GM23248 (cell line): ENCODE data around the gene OPRL1. TPM values are rescaled to one million over a fixed set of nuclear protein-coding genes. Genes with fewer than 3 reads are reported as not detected.
"Not testable (repeated sequence)": the region's sequence is repeated elsewhere in the genome, so short reads cannot be mapped to it uniquely, and the experiment has no call there.

ENCODE experiments used
- DNase-seq: peaks from one replicate; pipeline ENCODE4 v3.0.0-alpha.2; 2015
- H2AFZ ChIP-seq: fragments of 200-600 bp; sonication (generic); 2 replicates; pipeline ENCODE4 v1.6.1; 2016; ENCODE audit warnings: antibody characterized with exemption
- H3F3A ChIP-seq: fragments of 200-600 bp; sonication (generic); 2 replicates; pipeline ENCODE4 v1.6.1; 2016; ENCODE audit warnings: mild to moderate bottlenecking, antibody characterized with exemption, mixed run types; ENCODE audit not compliant: insufficient read depth
- H3K27ac ChIP-seq: fragments of 200-600 bp; sonication (generic); 2 replicates; pipeline ENCODE4 v1.5.1; 2016; ENCODE audit warnings: mild to moderate bottlenecking
- H3K27me3 ChIP-seq: fragments of 200-600 bp; sonication (generic); replicated peaks from 2 replicates; pipeline ENCODE4 v1.6.1; 2016; ENCODE audit warnings: mild to moderate bottlenecking; ENCODE audit not compliant: insufficient read depth
- H3K36me3 ChIP-seq: fragments of 200-600 bp; sonication (generic); 2 replicates; pipeline ENCODE4 v1.6.1; 2016; ENCODE audit warnings: low read depth, mild to moderate bottlenecking
- H3K4me1 ChIP-seq: fragments of 200-600 bp; sonication (generic); 2 replicates; pipeline ENCODE4 v1.6.1; 2016; ENCODE audit warnings: mild to moderate bottlenecking; ENCODE audit not compliant: insufficient read depth
- H3K4me2 ChIP-seq: fragments of 200-600 bp; sonication (generic); one replicate; pipeline ENCODE4 v1.6.1; 2016; ENCODE audit warnings: mild to moderate bottlenecking; ENCODE audit not compliant: unreplicated experiment
- H3K4me3 ChIP-seq: fragments of 200-600 bp; sonication (generic); 2 replicates; pipeline ENCODE4 v1.5.1; 2016; ENCODE audit warnings: mild to moderate bottlenecking
- H3K79me2 ChIP-seq: fragments of 200-600 bp; sonication (generic); 2 replicates; pipeline ENCODE4 v1.6.1; 2016; ENCODE audit warnings: mild to moderate bottlenecking; ENCODE audit not compliant: insufficient read depth
- H3K9ac ChIP-seq: fragments of 200-600 bp; sonication (generic); 2 replicates; pipeline ENCODE4 v1.6.1; 2016; ENCODE audit warnings: mild to moderate bottlenecking
- H3K9me2 ChIP-seq: fragments of 200-600 bp; sonication (generic); 2 replicates; pipeline ENCODE4 v1.6.1; 2016; ENCODE audit warnings: mixed run types, mild to moderate bottlenecking, moderate library complexity; ENCODE audit not compliant: insufficient read depth
- H3K9me3 ChIP-seq: fragments of 200-600 bp; sonication (generic); one replicate; pipeline ENCODE4 v1.6.1; 2017; ENCODE audit warnings: low read depth
- H4K20me1 ChIP-seq: fragments of 200-600 bp; sonication (generic); 2 replicates; pipeline ENCODE4 v1.6.0; 2016; ENCODE audit not compliant: insufficient read depth
- EZH2 ChIP-seq: fragments of 200-600 bp; sonication (generic); IDR thresholded peaks from 2 replicates; pipeline ENCODE4 v1.6.1; 2018; ENCODE audit warnings: antibody characterized with exemption, mild to moderate bottlenecking; ENCODE audit not compliant: insufficient read depth, poor library complexity, severe bottlenecking
- EZH2phosphoT487 ChIP-seq: fragments of 200-600 bp; sonication (generic); IDR thresholded peaks from 2 replicates; pipeline ENCODE4 v1.6.1; 2018; ENCODE audit warnings: antibody characterized with exemption, moderate library complexity, mild to moderate bottlenecking, low read depth; ENCODE audit not compliant: insufficient read depth
- WGBS, 2 experiments: methylation state at CpG; one replicate each; pipeline ENCODE4 v1.1.6; 2015 to 2017; ENCODE audit warnings: low lambda C conversion rate in 2 of 2, low coverage in 1 of 2; ENCODE audit errors: missing lambda C conversion rate in 2 of 2; 5-methylcytosine and 5-hydroxymethylcytosine counted together
- in situ Hi-C: fragments of 300-500 bp; cut with MboI; formaldehyde crosslinking; loops from 2 replicates; pipeline ENCODE4 v1.15.0; 2020
- polyA plus RNA-seq: library from polyadenylated mRNA; unstranded; fragments of >200 nt; fragmentation: Nextera tagmentation; extraction: Ambion mirVana; gene quantifications from 2 replicates; pipeline ENCODE4 v1.2.1, GENCODE V29; 2016
- total RNA-seq: library from RNA; depleted of rRNA; stranded (reverse); fragments of >200 nt; shearing (Covaris generic); gene quantifications from 2 replicates; pipeline ENCODE4 v1.2.3, GENCODE V29; 2014

OPRL1 gene
- total and polyA plus RNA-seq, 2 experiments from 2014 or later, result 0.35 to 0.86 TPM

DNA sequence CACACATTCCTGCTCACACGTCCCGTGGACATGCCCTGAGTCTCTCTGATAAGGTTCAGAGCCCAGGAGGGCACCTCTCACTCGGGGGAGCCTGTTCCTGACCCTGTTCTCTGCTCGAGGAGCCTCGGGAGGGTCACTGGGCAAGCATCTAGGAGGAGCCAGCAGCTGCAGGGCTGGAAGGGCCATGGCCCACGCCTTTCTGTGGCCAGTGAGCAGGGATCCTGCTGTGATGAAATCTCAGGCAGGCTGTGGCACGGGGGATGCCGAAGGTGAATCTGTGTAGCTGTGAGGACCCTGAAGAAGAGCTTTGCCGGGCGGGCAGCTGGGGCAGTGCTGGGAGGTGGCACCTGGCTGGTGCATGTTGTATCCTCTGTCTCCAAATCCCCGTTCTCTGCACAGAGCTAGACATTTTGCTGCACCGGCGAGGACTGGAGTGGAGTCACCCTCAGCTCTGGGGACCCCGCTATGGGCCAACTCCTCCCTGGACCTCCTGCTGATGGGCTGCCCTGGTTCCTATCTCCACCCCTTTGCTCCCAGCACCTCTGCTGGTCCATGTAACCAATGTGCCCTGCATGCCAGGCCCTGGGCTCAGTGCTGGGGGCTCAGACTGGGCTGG lies 34.6 kb downstream of the OPRL1 start:
- in situ Hi-C loops, result no loop called here
- no peak for DNase-seq
- 42 to 50% methylated on average over 14 of the region's 14 CpGs for WGBS, 2 experiments

DNA sequence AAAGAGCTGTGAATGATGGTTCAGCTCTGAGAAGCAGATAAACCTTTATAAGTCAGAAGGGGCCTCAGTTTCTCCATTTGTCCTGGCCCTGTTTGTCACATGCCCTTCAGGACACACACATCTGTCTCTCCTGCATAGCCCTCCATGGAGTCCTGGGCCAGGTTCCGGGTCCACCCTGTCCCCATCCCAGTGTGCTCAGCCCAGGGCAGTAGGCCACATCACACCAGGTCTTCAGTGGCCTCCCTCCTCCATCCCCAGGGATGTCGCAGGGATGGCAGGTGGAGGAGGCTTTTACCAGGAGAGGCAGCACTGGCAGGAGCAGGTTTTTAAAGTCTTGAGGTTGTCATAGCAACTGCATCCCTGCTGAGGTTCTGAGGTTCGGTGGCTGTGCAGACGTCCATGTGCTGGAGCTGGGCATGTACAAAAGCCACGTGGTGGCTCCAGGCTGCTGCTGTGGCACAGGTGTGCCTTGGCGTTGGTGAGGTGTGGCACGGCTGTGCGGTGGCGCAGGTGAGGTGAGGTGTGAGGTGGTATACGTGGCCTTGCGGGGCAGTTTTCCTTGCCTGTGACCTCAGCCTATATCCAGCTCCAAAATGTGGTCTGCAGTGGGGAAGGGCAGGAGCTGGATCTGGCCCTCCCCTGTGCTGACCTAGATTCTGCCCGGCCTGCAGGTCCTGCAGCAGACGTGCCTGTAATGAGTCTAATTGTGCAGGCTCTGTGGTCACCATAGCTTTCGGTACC lies 35.5 kb downstream of the OPRL1 start:
- TF ChIP-seq EZH2phosphoT487 (no peak), EZH2 (no peak)
- Histone ChIP-seq H3K27ac (no peak overlapping the region), H3K4me2 (no peak overlapping the region), H3K36me3 (no peaks in the 10 kb centered on the region), H4K20me1 (no peaks in the 10 kb centered on the region), H3K4me1 (no peaks in the 10 kb centered on the region), H3K4me3 (no peak overlapping the region), H3K27me3 (no peaks in the 10 kb centered on the region; the same call in 1 of the 2 replicates), H3K9me2 (no peaks in the 10 kb centered on the region), H3F3A (no peaks in the 10 kb centered on the region), H3K9me3 (no peaks in the 10 kb centered on the region), H3K9ac (no peak overlapping the region), H3K79me2 (no peaks in the 10 kb centered on the region), H2AFZ (no peak overlapping the region)
- in situ Hi-C loops, result no loop called here
- DNase-seq, result no peak
- WGBS, 2 experiments, result 56 to 62% methylated on average over 14 of the region's 14 CpGs

More for the DNA sequence above, 34.6 kb downstream of the OPRL1 start:
- H3K4me2 ChIP-seq, result no peak overlapping the region
- no peaks in the 10 kb centered on the region for H3K9me2 ChIP-seq
- TF ChIP-seq EZH2 (no peak), EZH2phosphoT487 (no peak)
- H2AFZ ChIP-seq, result no peak overlapping the region
- H3K4me1 ChIP-seq, result no peaks in the 10 kb centered on the region
- no peaks in the 10 kb centered on the region for H4K20me1 ChIP-seq
- no peaks in the 10 kb centered on the region for H3F3A ChIP-seq
- H3K9ac ChIP-seq, result no peak overlapping the region
- H3K4me3 ChIP-seq, result no peak overlapping the region
- H3K27me3 ChIP-seq, result no peaks in the 10 kb centered on the region; the same call in 1 of the 2 replicates
- H3K27ac ChIP-seq, result no peak overlapping the region
- no peaks in the 10 kb centered on the region for H3K9me3 ChIP-seq
- no peaks in the 10 kb centered on the region for H3K36me3 ChIP-seq
- H3K79me2 ChIP-seq, result no peaks in the 10 kb centered on the region

DNA sequence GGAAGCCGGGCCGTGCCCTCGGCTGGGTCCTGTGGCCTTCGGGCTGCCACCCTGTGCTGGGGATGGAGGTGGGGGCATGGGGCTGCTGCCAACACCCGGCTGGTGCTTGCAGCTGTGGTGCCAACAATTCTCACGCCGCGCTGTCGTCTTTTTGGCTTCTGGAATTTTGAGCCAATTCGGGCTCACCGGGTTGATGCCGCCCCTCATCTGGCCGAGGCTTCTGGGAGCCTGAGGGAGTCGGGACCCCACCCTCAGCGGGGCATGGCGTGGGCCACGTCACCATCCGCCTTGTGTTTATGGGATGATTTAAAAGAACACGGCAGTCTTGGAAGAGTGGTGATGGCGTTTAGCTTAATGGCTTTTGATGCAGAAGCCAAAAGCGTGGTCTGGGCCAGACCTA lies 36.1 kb downstream of the OPRL1 start:
- Histone ChIP-seq H3F3A (no peaks in the 10 kb centered on the region), H4K20me1 (no peaks in the 10 kb centered on the region), H3K27me3 (peaks cover 2% of the 10 kb centered on the region), H2AFZ (no peak overlapping the region), H3K4me1 (no peaks in the 10 kb centered on the region), H3K4me3 (no peak overlapping the region), H3K9me3 (no peaks in the 10 kb centered on the region), H3K4me2 (no peak overlapping the region), H3K9me2 (no peaks in the 10 kb centered on the region), H3K36me3 (no peaks in the 10 kb centered on the region), H3K9ac (no peak overlapping the region), H3K27ac (no peak overlapping the region), H3K79me2 (no peaks in the 10 kb centered on the region)
- DNase-seq, result no peak
- no peak for TF ChIP-seq EZH2phosphoT487
- TF ChIP-seq EZH2, result no peak
- WGBS, 2 experiments, result 56 to 60% methylated on average over 18 to 21 of the region's 21 CpGs
- in situ Hi-C loops, result no loop called here

- Histone ChIP-seq H3K4me1 (no peaks in the 10 kb centered on the region), H3K27me3 (peaks cover 10% of the 10 kb centered on the region), H3K4me3 (no peak overlapping the region), H3K9ac (no peak overlapping the region), H3K36me3 (no peaks in the 10 kb centered on the region), H3K27ac (no peak overlapping the region), H2AFZ (no peak overlapping the region), H3K9me2 (no peaks in the 10 kb centered on the region), H4K20me1 (no peaks in the 10 kb centered on the region), H3F3A (no peaks in the 10 kb centered on the region), H3K79me2 (no peaks in the 10 kb centered on the region), H3K9me3 (no peaks in the 10 kb centered on the region), H3K4me2 (no peak overlapping the region)
- in situ Hi-C loops, result no loop called here
- 55 to 58% methylated on average over 17 of the region's 17 CpGs for WGBS, 2 experiments
- no peak for DNase-seq
- no peak for TF ChIP-seq EZH2
- no peak for TF ChIP-seq EZH2phosphoT487
These were observed 36.9 kb downstream of the OPRL1 start for GRCh38 chr20:64116541-64117431.

- H3K9me2 ChIP-seq, H3K4me1 ChIP-seq, H3K4me2 ChIP-seq, H3K79me2 ChIP-seq, in situ Hi-C loops, H2AFZ ChIP-seq, H3K9me3 ChIP-seq, DNase-seq, H3K4me3 ChIP-seq, H3F3A ChIP-seq, H3K27ac ChIP-seq, H3K9ac ChIP-seq, H4K20me1 ChIP-seq, H3K36me3 ChIP-seq: not testable (repeated sequence)
- 69% methylated on average over 4 of the region's 6 CpGs; no CpG with 5 or more reads in 1 of the 2 experiments for WGBS, 2 experiments
- peaks cover 16% of the 10 kb centered on the region for H3K27me3 ChIP-seq
These were observed 37.5 kb downstream of the OPRL1 start for GRCh38 chr20:64117432-64117777.
